HG02678 (cell line): Measurements from ENCODE around the gene BACH2.

Experiments used
- ATAC-seq: cut with Tn5 transposase; IDR thresholded peaks from one replicate; pipeline ENCODE4 v1.9.1; 2021; ENCODE audit warnings: mild to moderate bottlenecking, moderate library complexity; ENCODE audit not compliant: unreplicated experiment

Gene BACH2

DNA sequence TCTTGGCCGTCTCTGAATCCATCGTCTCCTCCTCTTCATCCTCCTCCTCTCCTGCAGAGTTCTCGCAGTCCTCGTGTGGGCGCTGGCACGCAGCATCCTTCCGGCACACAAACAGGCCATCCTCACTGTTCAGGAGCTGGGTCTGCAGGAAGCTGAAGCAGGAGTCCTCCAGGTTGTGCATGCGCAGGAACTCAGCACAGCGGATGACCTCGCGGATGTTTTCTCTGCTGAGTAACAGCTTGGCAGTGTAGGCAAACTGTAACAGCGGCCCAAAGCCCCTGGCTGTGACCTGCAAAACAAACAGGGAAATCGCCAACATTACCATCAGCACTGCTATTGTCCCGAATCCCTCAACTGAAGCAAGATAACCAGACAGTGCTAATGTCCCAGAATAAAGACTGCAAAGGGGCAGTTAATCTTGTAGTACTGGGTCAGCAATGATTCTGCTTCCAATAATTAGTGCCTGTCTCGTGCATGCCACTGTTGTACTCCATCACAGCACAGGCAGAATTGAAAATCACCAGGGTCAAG, 345.0 kb downstream of the BACH2 start:
- no peak for ATAC-seq

DNA sequence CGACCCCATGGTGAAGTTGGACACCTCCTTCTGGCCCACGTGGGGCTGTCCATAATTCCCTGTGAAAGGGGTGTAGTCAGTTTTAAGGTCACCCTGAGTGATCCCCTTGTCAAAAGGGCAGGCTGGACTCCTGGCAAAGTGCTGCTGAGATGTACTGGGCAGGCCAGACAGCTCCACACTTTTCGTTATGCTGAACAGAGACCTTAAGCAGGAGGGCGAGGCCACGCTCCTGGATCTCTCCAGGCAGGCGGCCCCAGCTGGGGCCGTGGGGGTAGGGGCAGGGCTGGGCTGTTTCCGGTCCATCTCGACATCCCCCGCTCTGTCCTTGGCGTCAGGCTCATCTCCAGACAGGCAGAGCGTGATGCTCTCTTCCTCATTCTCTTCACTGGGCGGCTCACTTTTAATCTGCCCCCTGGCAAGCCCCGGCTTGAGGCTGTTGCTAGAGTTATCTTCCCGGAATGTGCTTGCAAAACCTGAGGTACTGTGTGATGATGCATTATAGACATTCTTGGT, 345.7 kb downstream of the BACH2 start:
- ATAC-seq = no peak

DNA sequence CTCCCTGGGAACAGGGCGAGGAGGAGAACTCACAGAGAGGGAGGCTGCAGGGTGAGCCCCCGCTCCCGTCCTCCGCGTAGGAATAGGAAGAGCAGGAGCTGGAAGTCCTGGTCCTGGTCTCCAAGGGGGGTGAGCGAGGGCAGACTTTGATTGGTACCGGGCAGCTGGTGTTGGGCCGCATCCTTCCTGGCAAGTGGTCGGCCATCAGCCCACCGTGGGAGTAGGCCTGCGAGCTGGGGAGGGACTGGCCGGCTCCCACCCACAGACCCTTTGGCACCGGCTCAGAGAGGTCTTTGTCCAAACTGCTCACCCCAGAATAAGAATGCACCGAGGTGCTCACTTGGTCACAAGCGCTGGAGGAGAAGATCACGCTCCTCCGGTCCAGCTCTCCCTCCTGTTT, 346.2 kb downstream of the BACH2 start:
- no peak for ATAC-seq

DNA sequence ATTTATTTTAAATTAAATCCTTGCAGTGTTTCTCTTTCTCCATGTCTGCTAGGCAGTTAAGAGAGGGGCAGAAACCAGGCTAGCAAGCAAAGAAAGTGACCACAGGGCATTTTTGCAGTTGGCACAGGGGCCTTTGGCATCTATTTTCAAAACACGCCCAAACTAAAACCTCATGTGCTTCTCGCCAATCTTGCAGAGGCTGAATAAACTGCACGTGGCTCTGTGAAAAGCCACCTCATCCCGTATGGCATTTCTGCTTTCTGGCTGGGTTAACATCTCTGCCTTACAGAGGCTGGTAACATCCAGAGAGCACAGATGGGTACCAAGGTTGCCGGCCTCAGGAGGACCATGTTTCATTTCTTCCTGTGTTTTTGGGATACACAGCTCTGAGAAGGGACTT, 347.8 kb downstream of the BACH2 start:
- ATAC-seq = no peak

DNA sequence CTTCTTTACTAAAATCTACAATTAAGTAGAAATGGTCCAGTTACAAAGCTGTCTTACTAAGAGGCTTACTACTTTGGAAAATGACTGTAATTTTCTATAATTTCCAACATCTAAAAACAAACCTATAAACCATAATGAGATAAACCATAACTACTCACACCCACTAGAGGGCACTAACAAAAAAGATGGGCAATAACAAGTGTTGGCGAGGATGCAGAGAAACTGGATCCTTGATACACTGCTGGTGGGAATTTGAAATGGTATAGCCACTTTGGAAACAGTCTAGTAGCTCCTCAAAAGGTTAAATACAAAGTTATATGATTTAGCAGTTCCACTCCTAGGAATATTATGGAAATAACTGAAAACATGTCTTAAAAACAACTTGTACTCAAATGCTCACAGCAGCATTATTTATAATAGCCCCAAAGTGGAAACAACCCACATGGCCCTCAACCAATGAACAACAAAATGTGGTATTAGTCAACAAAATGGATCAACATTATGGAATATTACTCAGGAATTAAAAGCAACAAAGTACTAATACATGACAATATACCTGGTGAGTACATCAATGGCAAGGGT, 351.7 kb downstream of the BACH2 start:
- ATAC-seq = no peak

DNA sequence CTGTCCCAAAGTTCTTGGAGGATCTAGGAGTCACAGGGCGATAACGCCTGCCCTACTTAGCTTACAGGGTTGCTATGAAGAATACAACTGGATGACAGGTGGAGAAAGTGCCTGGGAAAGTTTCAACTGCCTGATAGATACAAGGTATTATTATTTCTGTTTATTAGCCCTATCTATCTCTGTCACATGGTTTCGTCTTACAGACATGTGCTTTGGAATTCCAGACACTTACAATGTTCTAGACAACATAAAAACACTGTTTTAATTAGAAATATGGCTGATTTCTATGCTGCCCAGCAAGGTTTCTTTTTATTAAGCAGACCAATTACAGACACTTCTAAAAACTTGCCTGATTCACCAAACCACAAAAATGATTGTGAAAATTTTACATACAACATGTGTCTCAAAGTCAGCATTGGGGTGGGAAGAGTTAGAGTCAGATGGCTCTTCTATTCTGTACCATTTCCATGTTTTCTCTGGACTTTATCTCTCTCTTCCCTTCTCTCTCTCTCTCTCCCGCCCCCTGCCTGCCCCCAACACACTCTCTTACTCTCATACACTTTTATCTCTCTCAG, 352.4 kb downstream of the BACH2 start:
- ATAC-seq = no peak

DNA sequence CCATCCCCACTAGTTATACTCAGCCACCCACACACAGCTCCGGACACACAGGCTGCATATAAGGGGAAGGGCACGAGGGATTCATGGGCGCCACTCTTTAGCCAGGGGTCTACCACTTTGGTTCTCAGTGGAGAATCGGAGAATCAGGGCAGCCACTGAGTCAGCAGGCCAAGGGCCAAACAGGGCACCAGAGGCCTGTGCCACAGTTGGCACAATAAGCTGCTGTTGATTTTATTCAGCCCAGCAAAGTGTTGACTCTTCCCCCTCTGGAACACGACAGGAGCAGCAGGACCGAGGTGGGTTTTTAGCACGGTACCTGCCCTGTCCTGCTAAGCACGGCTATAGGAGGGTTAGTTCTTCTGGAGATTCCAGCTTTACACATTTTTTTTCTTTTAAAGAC, 354.0 kb downstream of the BACH2 start:
- ATAC-seq = no peak

DNA sequence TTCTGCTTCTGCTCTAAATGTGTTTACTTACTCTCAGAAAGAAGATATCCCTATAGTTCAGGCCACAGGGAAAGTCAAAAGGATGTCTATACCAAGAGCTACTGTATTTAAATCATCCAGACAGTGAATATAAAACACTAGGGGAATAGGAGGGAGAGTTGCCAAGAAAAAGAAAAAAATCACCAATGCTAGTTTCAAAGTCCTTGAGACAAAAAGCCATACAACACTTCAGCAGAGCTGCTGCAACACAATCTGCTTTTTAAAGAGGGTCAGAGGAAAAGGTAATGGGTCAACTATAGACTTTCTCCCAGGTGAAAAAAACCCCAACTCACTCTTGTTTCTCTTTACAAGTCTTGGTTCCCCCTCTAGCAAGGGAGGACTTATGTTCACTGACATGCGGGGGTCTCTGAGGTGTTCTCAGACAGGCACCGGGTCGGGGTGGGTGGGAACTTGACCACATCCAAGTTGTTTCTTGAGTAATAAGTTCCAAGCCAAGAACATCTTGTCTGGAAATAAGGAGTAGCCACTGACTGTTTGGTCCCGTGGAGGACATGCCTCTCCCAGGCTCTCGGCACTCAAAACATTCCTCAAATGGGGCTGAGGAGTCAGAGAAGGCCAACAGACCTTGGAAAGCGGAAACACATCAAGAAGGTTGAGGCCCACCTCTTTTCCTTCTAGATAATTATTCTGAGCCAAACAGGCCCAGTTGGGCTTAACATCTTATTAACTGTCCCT, 354.7 kb downstream of the BACH2 start:
- ATAC-seq = no peak

DNA sequence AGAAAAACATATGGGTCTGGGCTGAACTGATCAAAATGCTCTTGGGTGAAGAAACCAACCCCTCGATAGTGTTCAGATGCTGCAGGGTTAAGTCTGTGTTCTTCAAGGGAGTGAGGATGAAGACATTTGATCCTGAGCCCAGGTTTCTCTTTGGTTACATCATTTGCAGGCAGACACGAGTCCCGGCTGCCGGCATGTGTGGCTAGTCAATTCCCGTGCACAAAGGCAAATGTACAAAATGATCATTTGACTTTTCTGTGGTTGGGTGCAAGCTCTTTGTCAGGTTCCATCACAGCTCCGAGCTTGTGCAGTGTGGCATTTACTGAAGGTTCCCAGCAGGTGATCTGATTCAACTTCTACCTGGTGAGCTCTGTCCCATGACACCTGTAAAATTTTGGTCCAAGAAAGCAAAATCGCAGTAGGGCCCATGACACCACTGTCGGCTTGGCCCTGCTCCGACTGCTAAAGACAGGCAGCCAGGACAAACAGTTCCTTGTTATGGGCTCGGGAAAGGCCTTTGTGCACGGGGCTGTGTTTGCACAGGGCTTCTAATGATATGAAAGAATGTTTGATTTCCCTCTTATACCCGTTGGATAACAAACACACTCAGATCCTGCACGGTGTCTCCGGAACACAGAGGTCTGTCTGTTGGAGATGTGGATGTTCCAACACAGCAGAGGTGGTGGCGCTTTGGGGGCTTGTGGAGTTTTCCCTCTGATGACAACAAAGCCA, 355.4 kb downstream of the BACH2 start:
- ATAC-seq = no peak

DNA sequence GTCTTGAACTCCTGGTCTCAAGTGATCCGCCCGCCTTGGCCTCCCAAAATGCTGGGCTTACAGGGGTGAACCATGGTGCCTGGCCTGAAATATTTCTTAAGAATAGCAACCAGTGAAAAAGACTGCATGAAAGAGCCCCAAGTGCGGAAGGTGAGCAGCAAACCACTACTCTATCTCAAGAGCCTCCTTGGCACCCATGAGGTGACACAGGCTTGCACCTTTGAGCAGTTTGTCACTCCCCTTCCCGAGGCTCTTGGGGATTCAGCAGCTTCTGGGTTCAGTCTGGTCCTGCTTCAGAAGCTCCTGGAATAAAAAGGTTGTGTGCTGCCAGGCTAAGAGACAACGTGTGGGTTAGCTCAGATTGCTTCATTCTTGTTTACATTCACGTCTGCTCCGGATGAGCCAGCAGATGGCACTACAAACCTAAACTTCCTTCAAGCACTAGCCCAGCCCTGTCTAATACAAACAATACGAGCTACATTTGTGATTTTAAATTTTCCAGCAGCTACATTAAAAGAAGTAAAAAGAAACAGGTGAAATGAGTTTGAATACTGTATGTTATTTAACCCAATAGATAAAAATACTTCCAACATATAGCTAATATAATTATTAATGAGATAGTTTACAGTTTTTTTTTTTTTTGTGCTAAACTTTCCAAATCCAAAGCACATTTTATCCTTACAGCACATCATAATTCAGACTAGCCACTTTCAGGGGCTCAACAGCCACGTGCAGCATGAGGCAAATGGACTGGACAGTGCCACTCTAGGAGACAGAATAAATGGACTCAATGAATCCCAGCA, 356.2 kb downstream of the BACH2 start:
- ATAC-seq = peak; percentile 87

DNA sequence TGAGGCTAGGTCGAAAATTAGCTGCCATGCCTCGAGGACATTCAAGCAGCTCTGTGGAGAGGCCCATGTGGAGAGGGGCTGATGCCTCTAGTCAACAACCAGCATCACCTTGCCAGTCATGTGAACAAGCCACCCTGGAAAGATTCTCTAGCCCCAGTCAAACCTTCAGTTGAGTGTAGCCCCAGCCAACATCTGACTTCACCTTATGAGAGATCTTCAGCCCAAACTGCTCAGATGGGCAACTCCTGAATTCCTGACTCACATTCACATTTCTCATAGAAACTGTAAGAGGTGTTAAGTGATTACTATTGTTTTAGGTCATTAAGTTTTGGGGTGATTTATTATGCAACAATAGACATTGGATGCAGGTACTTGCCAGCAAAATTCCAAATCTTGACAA, 357.5 kb downstream of the BACH2 start:
- no peak for ATAC-seq

DNA sequence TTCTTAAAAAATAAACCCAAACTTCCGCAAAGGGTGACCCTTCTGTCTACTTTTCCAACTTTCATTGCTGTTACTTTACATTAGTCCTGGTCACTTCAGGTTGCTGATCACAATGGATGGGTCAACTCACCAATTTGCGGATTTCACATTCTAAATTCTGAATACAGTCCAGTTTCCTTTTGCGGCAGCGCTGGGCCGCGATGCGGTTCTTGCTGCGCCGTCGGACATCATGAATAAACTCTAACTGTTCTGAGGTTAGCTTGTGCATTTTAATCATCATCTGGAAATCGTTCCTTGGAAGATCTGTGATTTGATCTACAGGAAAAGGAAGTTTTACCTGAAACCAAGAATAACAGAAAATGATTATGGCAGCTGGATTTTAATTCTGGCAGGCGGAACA, 358.6 kb downstream of the BACH2 start:
- ATAC-seq = no peak

DNA sequence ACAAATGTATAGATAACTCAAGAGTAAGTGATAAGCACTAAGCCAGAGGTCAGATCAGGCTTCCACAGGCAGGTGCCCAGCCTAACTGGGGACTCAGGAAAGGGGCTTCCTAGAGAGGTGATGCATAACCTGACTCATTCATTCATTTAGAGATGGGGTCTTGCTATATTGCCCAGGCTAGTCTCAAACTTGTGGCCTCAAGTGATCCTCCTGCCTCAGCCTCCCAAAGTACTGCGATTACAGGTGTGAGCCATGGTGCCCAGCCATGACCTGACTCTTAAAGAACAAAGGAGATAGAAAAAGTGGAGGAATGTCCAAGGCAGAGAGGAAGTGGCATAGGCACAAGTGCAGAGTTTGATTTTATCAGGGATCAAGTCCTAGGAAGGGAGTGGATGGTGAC, 360.5 kb downstream of the BACH2 start:
- no peak for ATAC-seq

DNA sequence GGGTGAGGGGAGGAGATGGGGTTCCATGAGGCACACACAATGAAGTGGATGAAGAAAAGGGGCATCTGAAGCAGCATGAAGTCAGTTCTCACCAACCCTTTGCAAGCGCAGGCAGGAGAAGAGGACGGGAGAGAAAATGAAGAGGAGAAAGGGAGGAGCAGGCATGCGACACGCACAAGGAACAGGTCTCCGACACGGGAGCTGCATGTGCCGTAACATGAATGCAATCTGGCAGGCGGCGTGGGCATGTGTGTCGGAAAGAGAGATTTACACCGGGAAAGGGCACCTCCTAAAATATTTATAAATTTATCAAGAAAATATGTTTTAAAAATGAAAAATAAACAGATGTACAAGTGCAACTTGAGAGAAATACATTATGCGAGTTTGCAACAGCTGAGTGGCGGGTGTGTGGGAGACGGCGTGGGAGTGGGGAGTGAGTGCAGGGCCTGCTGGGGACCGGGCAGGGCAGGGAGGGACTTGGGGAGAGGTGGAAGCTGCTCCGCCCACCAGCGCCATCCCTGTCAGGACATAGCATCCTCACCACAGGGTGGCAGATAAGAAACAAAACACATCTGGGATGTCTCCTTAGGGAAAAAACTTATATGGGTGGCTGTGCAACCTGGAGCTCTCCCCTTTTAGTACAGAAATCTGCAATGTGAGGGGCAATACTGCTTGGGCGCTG, 361.8 kb downstream of the BACH2 start:
- ATAC-seq = no peak

DNA sequence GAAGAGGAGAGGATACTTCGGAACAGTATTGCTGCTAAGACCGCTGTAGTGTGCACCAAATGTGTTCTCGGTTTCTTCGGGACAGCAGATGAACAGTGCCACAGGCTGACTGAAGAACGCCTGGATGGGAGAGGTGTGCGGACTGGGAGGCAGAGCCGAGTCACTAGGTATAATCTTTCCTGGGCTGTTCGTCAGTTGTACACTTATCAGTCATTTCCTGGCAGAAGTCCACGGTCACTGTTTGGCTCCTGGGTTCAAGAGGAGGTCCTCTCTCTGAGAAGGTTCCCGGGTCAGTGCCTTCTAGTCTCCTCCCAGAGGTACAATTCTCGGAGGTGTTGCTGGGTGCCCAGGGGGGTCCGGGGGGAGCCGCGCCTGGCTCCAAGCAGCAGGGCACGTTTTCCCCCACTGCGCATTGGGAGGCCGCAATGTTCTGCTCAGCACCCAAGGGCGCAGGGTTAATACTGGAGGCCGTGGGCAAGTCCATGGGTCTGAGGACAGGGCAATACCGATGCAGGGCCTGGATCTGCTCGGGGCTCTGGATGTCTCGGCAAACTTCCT, 364.3 kb downstream of the BACH2 start:
- no peak for ATAC-seq

DNA sequence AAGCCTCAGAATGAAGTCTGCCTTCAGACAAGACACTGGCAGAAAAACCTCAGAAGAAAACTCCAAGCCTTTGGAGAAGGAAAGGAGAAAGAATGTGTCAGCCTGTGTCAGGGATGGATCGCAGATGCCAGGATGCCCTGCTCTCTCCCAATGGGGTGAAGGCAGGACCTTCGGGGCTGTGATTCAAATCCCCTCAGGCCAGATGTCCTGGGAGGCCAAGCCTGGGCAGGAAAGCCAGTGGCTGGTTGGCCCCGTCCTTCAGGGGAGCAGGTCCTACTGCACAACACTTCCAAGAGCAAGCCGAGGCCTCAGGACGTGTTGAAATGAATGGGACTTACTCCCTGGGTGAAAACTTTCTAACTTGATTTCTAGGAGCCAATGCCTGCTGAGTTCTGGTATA, 365.9 kb downstream of the BACH2 start:
- ATAC-seq = no peak

DNA sequence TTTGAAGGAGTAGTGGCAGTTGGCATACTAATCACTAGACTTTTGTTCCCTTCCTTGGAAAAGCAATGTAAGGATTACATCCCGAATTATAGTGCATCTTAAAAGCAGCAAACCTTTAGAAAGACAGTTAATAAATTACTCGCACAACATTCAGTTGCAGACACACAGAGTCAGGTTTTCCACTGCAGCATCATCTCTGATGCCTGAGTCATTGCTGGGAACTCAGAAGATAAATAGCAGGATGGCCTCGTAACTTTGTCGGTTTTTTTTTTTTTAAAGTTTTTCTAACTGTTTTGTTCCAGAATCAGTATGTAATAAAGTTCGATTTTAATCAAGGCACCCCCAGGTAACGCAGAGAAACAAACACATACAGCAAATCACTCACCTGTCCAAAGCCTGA, 368.0 kb downstream of the BACH2 start:
- no peak for ATAC-seq

DNA sequence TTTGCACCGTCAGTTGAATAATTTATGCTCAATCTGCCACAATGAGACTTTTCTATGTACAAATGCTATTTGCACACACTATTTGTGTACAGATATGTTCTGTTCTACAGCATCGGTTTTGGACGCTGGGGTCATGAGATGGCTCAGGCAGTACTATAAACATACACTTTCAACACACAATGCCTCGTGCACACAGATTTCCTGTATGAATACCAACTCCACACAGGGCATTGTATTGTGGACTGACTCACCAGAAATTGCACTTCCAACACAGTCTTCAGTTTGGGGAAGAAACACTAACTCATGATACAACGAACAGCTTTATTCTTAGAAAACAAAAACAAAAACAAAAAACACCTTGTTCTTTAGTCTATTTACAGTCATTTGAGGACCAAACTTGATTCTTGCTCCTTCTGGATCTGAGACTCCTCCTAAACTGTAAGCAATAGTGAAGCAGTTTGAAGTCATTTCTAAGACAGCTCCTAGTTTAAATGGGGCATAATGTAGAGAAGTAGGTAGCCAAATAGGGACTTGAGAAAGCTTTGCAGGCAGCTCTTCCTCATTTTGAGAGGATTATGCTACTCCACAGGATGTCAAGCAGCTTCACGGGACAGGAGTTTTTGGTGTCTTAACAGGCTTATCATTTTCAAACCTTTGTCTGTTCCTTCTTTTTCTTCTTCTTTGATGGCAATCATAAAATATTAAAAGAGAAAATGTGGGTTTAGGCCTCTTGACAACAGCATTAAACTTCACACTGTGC, 368.7 kb downstream of the BACH2 start:
- ATAC-seq = no peak

DNA sequence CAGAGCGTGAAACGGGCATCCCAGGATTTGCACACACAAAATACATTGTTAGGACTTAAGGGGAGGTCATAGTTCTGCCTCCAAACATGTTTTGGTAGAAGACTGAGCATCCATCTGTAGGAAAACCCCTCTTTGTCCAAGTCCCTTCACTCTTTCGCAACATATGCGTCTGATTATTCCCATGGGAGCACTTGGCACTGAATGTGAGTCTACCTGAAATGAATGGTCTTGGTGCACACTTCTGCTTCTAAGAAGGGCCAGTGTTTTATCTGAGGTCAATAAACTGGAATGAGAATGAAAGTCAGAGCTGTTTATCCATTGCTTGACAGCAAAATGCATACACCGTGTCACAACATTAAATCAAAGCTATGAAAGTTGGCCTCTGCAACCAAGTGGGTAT, 369.4 kb downstream of the BACH2 start:
- no peak for ATAC-seq
